ENCODE results near the gene TMA16.

DNA sequence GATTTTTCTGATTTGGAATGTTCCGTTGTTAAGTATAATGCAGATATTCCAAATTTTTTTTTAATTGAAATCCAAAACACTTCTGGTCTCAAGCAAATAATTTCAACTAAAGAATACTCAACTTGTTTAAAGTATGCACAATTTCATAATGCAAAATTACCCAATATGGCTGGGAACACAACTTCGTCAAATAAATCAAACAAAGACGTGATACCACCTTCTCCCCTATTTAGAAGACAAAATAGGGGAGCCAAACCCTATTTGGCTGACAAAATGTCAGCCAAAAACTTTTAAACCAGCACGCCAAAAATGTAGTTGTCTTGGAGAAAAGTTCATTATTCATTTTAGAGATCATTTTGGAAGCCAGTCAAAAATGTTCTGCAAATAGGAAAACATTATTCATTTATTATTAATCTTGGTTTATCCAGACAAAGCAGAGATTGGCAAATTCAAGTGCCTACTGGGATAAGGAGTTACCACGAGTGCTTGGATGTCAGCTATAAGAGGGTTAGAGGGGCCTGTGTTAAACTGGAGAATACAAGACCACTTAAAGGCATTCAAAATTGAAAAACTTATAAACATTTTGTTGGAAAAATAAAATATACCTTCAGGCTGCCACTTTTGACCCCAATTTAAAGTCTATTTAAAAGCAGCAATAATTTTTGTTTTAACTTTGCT is 17.6 kb upstream of the TMA16 start:
- TF ChIP-seq, protein P1, sequence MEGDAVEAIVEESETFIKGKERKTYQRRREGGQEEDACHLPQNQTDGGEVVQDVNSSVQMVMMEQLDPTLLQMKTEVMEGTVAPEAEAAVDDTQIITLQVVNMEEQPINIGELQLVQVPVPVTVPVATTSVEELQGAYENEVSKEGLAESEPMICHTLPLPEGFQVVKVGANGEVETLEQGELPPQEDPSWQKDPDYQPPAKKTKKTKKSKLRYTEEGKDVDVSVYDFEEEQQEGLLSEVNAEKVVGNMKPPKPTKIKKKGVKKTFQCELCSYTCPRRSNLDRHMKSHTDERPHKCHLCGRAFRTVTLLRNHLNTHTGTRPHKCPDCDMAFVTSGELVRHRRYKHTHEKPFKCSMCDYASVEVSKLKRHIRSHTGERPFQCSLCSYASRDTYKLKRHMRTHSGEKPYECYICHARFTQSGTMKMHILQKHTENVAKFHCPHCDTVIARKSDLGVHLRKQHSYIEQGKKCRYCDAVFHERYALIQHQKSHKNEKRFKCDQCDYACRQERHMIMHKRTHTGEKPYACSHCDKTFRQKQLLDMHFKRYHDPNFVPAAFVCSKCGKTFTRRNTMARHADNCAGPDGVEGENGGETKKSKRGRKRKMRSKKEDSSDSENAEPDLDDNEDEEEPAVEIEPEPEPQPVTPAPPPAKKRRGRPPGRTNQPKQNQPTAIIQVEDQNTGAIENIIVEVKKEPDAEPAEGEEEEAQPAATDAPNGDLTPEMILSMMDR (IDR thresholded peaks at IDR 0.05; ENCODE audit: poor library complexity, severe bottlenecking): no peak
- TF ChIP-seq EZH2 (IDR thresholded peaks at IDR 0.05; ENCODE audit: borderline replicate concordance, insufficient read depth, low read length, poor library complexity, severe bottlenecking) (no peak), MXI1 (conservative IDR thresholded peaks at IDR 0.05; ENCODE audit: poor library complexity, severe bottlenecking) (no peak), POLR2AphosphoS5 (IDR thresholded peaks at IDR 0.05) (no peak), TAF1 (IDR thresholded peaks at IDR 0.05; ENCODE audit: low read depth) (no peak), EP300 (conservative IDR thresholded peaks at IDR 0.05; ENCODE audit: poor library complexity, severe bottlenecking) (no peak)
